NCI-H1105 treated with DMSO at 0.1 percent for 48 hours (cell line): ENCODE data around the gene LARGE1.
A peak's percentile ranks its signal among the peaks of the same experiment; 100 is the strongest.

Experiments
- DNase-seq: peaks from one replicate; lab custom pipeline; 2025; lab: John Stamatoyannopoulos, UW

LARGE1 gene

GRCh38 chr22:33520904-33521780 lies 399.1 kb downstream of the LARGE1 start:
- no peak for DNase-seq

- DNase-seq = no peak
Measured at GRCh38 chr22:33519974-33520903, 400.0 kb downstream of the LARGE1 start.

GRCh38 chr22:33519071-33519973 lies 401.0 kb downstream of the LARGE1 start:
- DNase-seq = peak; percentile 61

GRCh38 chr22:33518405-33518804 lies 401.9 kb downstream of the LARGE1 start:
- no peak for DNase-seq

- DNase-seq = peak; percentile 27
Measured at GRCh38 chr22:33515795-33516194, 404.5 kb downstream of the LARGE1 start.

- no peak for DNase-seq
Measured at GRCh38 chr22:33513388-33514338, 406.6 kb downstream of the LARGE1 start.

GRCh38 chr22:33512908-33513307 lies 407.4 kb downstream of the LARGE1 start:
- DNase-seq = no peak

GRCh38 chr22:33510429-33510904 lies 409.8 kb downstream of the LARGE1 start:
- no peak for DNase-seq

- no peak for DNase-seq
Measured at GRCh38 chr22:33504941-33505625, 415.2 kb downstream of the LARGE1 start.

GRCh38 chr22:33496112-33496511 lies 424.2 kb downstream of the LARGE1 start:
- no peak for DNase-seq

- DNase-seq = no peak
Measured at GRCh38 chr22:33493476-33494205, 426.6 kb downstream of the LARGE1 start.

- DNase-seq = no peak
Measured at GRCh38 chr22:33492210-33492651, 428.0 kb downstream of the LARGE1 start.

GRCh38 chr22:33487041-33487716 lies 433.1 kb downstream of the LARGE1 start:
- DNase-seq = no peak

GRCh38 chr22:33481550-33481949 lies 438.7 kb downstream of the LARGE1 start:
- no peak for DNase-seq

GRCh38 chr22:33477120-33478111 lies 442.9 kb downstream of the LARGE1 start:
- DNase-seq = no peak

- no peak for DNase-seq
Measured at GRCh38 chr22:33476716-33477115, 443.6 kb downstream of the LARGE1 start.

GRCh38 chr22:33476206-33476605 lies 444.1 kb downstream of the LARGE1 start:
- no peak for DNase-seq
